GM23338 (cell line): Measurements from ENCODE around the gene B3GNT9.

Source experiments
- CREB1 ChIP-seq: fragments of 250-450 bp; sonication (Bioruptor Pico); IDR thresholded peaks from 2 replicates; pipeline ENCODE4 v1.5.0; 2020; ENCODE audit warnings: low read depth, mild to moderate bottlenecking, moderate library complexity
- CTCF ChIP-seq, 2 experiments: fragments of 200-600 bp in 1 of 2; sonication (generic) in 1 of 2; conservative IDR thresholded peaks; 2 replicates each; pipeline versions ENCODE4 v1.5.1 to v1.6.1; 2016 to 2017; ENCODE audit warnings: antibody characterized with exemption in 2 of 2, low read depth in 2 of 2, mild to moderate bottlenecking in 2 of 2, moderate library complexity in 1 of 2
- ETS1 ChIP-seq: IDR thresholded peaks from 2 replicates; pipeline ENCODE4 v1.6.1; 2016; ENCODE audit warnings: antibody characterized with exemption
- EZH2 ChIP-seq: fragments of 200-600 bp; sonication (generic); IDR thresholded peaks from one replicate; pipeline ENCODE4 v1.8.0; 2017; ENCODE audit warnings: antibody characterized with exemption, mild to moderate bottlenecking, low read depth; ENCODE audit not compliant: unreplicated experiment
- EZH2phosphoT487 ChIP-seq: fragments of 200-600 bp; sonication (generic); IDR thresholded peaks from one replicate; pipeline ENCODE4 v1.8.1; 2018; ENCODE audit warnings: antibody characterized with exemption; ENCODE audit not compliant: unreplicated experiment
- JUNB ChIP-seq: IDR thresholded peaks from one replicate; pipeline ENCODE4 v1.6.1; 2016; ENCODE audit warnings: antibody characterized with exemption; ENCODE audit not compliant: unreplicated experiment
- NANOG ChIP-seq: IDR thresholded peaks from 2 replicates; pipeline ENCODE4 v1.6.1; 2016; ENCODE audit warnings: antibody characterized with exemption, borderline replicate concordance
- POLR2AphosphoS5 ChIP-seq: IDR thresholded peaks from 2 replicates; pipeline ENCODE4 v1.6.1; 2016; ENCODE audit warnings: antibody characterized with exemption, low read depth
- REST ChIP-seq: IDR thresholded peaks from one replicate; pipeline ENCODE4 v1.6.1; 2018; ENCODE audit warnings: antibody characterized with exemption; ENCODE audit not compliant: unreplicated experiment
- STAT1 ChIP-seq: IDR thresholded peaks from one replicate; pipeline ENCODE4 v1.6.1; 2016; ENCODE audit warnings: antibody characterized with exemption; ENCODE audit not compliant: unreplicated experiment
- ZNF114 ChIP-seq: fragments of 250-450 bp; sonication (Bioruptor Pico); IDR thresholded peaks from 2 replicates; pipeline ENCODE4 v1.5.0; 2020; ENCODE audit warnings: mild to moderate bottlenecking, moderate library complexity
- ZNF331 ChIP-seq: fragments of 250-450 bp; sonication (Bioruptor Pico); IDR thresholded peaks from 2 replicates; pipeline ENCODE4 v1.5.0; 2020; ENCODE audit warnings: low read depth, mild to moderate bottlenecking, moderate library complexity

GRCh38 chr16:67187175-67187890 is 36.5 kb upstream of the B3GNT9 start:
- TF ChIP-seq CTCF (conservative IDR thresholded peaks at IDR 0.05; ENCODE audit: low read depth in 2 of 2) (no peak), REST (no peak), POLR2AphosphoS5 (no peak), EZH2phosphoT487 (no peak), JUNB (no peak), STAT1 (no peak), EZH2 (no peak), ZNF114 (CRISPR knock-in tag) (no peak), CREB1 (CRISPR knock-in tag) (no peak), ETS1 (no peak), ZNF331 (CRISPR knock-in tag) (no peak), NANOG (no peak)
